ENCODE results near the gene TXNDC11.

GRCh38 chr16:11691235-11691634, 51.4 kb downstream of the TXNDC11 start:
- TF ChIP-seq POLR2A (IDR thresholded peaks at IDR 0.05; ENCODE audit: low read depth, low read length) (no peak), POLR2AphosphoS5 (IDR thresholded peaks at IDR 0.05; ENCODE audit: low read depth, low read length) (no peak)
